HAP-1 (cell line): ENCODE data around the gene HLA-G.

Source experiments
- DNase-seq, 2 experiments: peaks; one replicate each; pipeline ENCODE4 v3.0.0-alpha.2; 2016 to 2020; ENCODE audit warnings: low spot score in 2 of 2
- H3K27me3 ChIP-seq: fragments of 250-450 bp; sonication (Bioruptor Pico); 2 replicates; pipeline ENCODE4 v1.5.1; 2020; ENCODE audit warnings: low read depth, mild to moderate bottlenecking, moderate library complexity
- H3K36me3 ChIP-seq: fragments of 250-450 bp; sonication (Bioruptor Pico); replicated peaks from 2 replicates; pipeline ENCODE4 v1.5.1; 2020; ENCODE audit warnings: mild to moderate bottlenecking
- H3K4me1 ChIP-seq: fragments of 250-450 bp; sonication (Bioruptor Pico); 2 replicates; pipeline ENCODE4 v1.5.1; 2020; ENCODE audit warnings: mild to moderate bottlenecking
- H3K4me3 ChIP-seq: fragments of 250-450 bp; sonication (Bioruptor Pico); 2 replicates; pipeline ENCODE4 v1.5.1; 2020; ENCODE audit warnings: mild to moderate bottlenecking, moderate library complexity
- H3K9me3 ChIP-seq: fragments of 250-450 bp; sonication (Bioruptor Pico); 2 replicates; pipeline ENCODE4 v1.5.1; 2020; ENCODE audit warnings: mild to moderate bottlenecking, moderate library complexity
- in situ Hi-C: fragments of 300-500 bp; cut with MboI; formaldehyde crosslinking; loops from 3 replicates; pipeline ENCODE4 v1.14.3; 2020; ENCODE audit warnings: low sequenced_read_pairs, inconsistent platforms, mixed read lengths

HLA-G gene

DNA sequence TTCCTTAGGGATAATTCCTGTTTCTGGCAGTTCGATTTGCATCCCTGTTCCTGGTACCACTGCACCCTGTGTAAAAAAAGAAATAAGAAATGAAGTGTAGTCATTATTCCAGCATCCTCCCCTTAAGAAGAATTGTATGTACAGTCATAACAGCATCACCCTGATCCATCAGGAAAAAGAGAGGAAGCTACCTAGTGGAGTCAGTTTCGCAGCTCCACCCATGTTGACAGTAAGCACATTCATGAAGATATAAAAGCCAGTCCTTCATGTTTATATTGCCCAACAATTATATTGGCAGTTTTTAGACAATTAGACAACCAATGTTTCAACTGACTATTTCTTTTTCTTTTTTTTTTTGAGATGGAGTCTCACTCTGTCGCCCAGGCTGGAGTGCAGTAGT, 21.2 kb upstream of the HLA-G start:
- in situ Hi-C loops = no loop called here
- DNase-seq = no peak
- Histone ChIP-seq H3K36me3 (no peaks in the 10 kb centered on the region), H3K4me3 (no peak overlapping the region), H3K4me1 (no peaks in the 10 kb centered on the region), H3K27me3 (0 out of 2 replicates have a peak, but pooled peaks cover 6% of the 10 kb centered on the region), H3K9me3 (no peaks in the 10 kb centered on the region)

DNA sequence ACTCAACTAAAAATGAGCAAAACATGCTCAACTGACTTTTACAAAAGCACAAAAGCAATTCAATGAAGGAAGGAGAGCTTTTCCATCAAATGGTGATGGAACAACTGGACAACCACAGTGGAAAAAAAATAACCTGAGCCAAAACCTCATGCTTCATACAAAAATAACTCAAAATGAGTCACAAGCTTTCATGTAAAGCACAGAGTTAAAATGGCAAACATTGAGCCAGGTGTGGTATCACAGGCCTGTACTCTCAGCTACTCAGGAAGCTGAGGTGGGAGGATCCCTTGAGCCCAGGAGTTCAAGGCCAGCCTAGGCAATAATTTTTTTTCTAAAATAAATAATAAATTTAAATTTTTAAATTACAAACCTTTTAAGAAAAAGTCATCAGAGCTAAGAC, 18.4 kb upstream of the HLA-G start:
- Histone ChIP-seq H3K9me3 (no peaks in the 10 kb centered on the region), H3K4me3 (no peak overlapping the region), H3K27me3 (0 out of 2 replicates have a peak, but pooled peaks cover 6% of the 10 kb centered on the region), H3K36me3 (no peaks in the 10 kb centered on the region), H3K4me1 (no peaks in the 10 kb centered on the region)
- in situ Hi-C loops = no loop called here
- DNase-seq = no peak

DNA sequence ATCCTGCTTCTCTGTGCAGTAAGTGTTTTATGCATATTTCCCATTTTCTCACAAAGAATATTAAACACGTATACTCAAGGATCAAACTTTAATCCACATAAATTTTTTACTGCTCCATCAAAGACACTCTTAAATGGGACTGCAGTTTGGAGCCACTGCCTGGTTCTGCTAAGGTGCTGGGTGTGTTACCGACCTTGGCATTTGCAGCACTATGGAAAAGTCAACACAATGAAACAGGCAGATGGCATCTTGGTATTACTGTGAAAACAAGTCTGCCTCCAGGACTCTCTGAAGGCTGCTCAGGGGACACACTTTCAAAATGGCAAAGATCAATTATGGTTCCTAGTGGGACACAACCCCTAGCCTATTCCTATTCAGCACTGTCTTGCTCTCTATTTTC, 17.3 kb upstream of the HLA-G start:
- H3K27me3 ChIP-seq = 0 out of 2 replicates have a peak, but pooled peaks cover 6% of the 10 kb centered on the region
- DNase-seq = no peak
- in situ Hi-C loops = no loop called here
- H3K9me3 ChIP-seq = no peaks in the 10 kb centered on the region
- H3K4me1 ChIP-seq = no peaks in the 10 kb centered on the region
- H3K4me3 ChIP-seq = no peak overlapping the region
- H3K36me3 ChIP-seq = no peaks in the 10 kb centered on the region

DNA sequence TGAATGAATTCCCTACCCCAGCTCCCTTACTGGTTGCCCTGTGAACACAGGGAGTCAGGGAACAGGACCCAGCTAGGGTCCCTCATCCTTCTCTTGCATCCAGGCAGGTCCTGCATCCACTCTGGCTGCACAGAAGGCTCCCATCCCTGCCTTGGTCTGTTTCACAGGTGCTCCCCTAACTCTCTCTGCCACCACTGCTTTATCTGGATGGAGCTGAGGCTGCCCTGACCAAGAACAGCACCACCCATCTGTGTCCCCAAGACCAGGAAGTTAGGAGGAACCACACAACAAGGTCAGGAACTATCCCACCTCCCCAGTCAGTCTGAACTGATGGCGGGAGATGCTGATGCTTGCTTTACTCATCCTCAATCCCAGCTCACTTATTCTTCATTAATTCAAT, 16.2 kb upstream of the HLA-G start:
- Histone ChIP-seq H3K27me3 (0 out of 2 replicates have a peak, but pooled peaks cover 6% of the 10 kb centered on the region), H3K4me1 (no peaks in the 10 kb centered on the region), H3K9me3 (no peaks in the 10 kb centered on the region), H3K36me3 (no peaks in the 10 kb centered on the region), H3K4me3 (no peak overlapping the region)
- no peak for DNase-seq
- in situ Hi-C loops = no loop called here

DNA sequence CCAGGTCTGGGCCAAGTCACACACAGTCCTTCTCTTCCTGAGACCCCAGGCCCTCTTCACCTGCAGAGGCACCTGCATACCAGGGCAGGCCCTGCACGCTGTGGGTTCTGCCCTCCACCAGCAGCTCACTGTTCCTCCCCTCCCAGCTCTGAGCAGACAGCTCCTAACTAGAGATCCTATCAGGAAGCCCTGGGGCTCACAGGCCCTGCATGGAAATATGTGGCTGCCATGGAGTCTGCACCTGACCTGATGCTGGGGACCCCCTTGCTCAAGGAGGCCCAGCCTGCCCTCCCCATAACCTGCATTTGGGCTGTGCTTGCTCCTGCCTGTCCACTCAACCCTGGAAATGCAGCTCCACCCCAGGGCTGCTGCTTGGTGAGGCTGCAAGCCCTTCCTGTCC, 14.6 kb upstream of the HLA-G start:
- H3K4me1 ChIP-seq = no peaks in the 10 kb centered on the region
- in situ Hi-C loops = no loop called here

DNA sequence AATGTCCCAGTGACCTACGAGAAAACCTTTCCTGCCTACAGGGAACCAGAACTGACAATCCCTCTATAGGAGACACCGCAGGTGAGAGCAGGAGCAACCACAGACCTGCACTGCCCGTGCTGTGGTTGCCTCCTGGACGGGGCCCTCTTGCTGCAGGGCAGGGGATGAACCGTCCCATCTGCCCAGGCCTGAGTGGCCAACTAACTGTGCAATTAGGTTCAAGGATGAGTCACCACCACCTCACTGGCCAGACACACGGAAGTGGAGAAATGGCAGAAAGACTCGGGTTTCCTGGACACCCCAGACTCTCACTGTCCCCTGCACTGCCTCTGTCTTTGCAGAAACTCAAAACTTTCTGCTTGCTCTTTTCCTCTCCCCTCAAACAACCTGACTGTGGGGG, 13.8 kb upstream of the HLA-G start:
- no peaks in the 10 kb centered on the region for H3K9me3 ChIP-seq
- H3K36me3 ChIP-seq = no peaks in the 10 kb centered on the region
- no peaks in the 10 kb centered on the region for H3K4me1 ChIP-seq
- no peak for DNase-seq
- in situ Hi-C loops = no loop called here
- H3K4me3 ChIP-seq = no peak overlapping the region
- H3K27me3 ChIP-seq = no peaks in the 10 kb centered on the region

More for the DNA sequence above, 14.6 kb upstream of the HLA-G start:
- no peak for DNase-seq
- no peaks in the 10 kb centered on the region for H3K9me3 ChIP-seq
- no peaks in the 10 kb centered on the region for H3K36me3 ChIP-seq
- H3K27me3 ChIP-seq = 0 out of 2 replicates have a peak, but pooled peaks cover 3% of the 10 kb centered on the region
- H3K4me3 ChIP-seq = no peak overlapping the region

DNA sequence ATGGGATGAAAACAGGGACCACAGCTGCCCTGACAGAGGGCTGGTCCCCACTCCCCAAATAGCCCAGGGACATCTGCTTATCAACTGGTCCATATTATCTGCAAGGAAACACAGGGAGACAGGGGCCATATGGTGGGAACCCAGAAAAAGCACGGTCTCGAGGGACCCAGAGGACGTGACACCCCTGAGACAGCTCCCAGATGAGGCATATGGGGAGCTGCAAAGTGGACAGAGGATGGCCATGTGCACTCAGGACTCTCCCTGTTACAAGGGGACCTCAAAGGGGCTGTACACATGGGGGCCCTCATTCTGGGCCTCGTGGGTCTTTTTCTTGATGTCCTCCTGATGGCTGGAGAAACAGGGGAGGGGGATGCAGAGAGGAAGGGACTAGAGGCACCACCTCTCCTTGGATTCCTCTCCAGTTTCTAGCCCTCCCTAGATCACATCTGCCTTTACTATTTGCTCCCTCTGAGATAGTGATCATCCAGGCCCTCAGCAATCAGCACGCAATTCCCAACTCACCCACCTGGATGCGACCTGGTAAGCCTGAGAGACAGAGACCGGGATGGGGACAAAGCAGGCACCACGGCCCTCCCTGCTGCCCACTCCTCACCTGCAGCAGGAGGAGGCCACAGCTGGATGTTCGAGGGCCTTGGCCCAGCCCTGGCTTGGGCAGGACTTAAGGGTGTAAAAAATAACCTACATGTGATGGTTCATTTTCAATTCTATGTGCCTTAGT, 13.1 kb upstream of the HLA-G start:
- no peak for DNase-seq
- H3K27me3 ChIP-seq = no peaks in the 10 kb centered on the region
- in situ Hi-C loops = no loop called here
- H3K4me3 ChIP-seq = no peak overlapping the region
- no peaks in the 10 kb centered on the region for H3K9me3 ChIP-seq
- H3K4me1 ChIP-seq = no peaks in the 10 kb centered on the region
- H3K36me3 ChIP-seq = no peaks in the 10 kb centered on the region

- H3K9me3 ChIP-seq = no peaks in the 10 kb centered on the region
- in situ Hi-C loops = no loop called here
- no peaks in the 10 kb centered on the region for H3K4me1 ChIP-seq
- H3K4me3 ChIP-seq = no peak overlapping the region
- H3K27me3 ChIP-seq = no peaks in the 10 kb centered on the region
- no peaks in the 10 kb centered on the region for H3K36me3 ChIP-seq
- DNase-seq = no peak
Measured at GRCh38 chr6:29815118-29815750, 12.4 kb upstream of the HLA-G start.

GRCh38 chr6:29816030-29816429, 11.6 kb upstream of the HLA-G start:
- no peaks in the 10 kb centered on the region for H3K27me3 ChIP-seq
- H3K9me3 ChIP-seq = no peaks in the 10 kb centered on the region
- H3K4me3 ChIP-seq = no peak overlapping the region
- no peaks in the 10 kb centered on the region for H3K4me1 ChIP-seq
- in situ Hi-C loops = no loop called here
- no peak for DNase-seq
- H3K36me3 ChIP-seq = no peaks in the 10 kb centered on the region

DNA sequence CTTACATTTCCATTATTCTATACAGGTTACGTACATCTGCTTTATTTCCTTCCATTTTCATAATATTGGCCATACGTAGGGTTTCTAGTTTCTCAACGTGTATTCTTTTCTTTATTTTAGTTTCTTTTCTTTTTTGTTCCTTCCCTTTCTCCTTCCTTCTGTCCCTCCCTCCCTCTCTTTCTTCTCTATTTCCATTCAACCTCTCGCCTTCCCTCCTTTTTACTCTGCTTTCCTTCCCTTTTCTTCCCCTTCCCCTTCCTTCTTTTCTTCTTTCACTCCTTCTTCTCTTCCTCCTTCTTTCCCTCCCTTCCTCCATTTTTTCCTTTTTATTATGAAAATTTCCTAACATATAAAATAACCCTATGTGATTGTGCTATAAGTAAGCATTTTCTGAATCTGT, 8.7 kb upstream of the HLA-G start:
- in situ Hi-C loops = no loop called here
- no peak overlapping the region for H3K4me3 ChIP-seq
- H3K4me1 ChIP-seq = no peaks in the 10 kb centered on the region
- H3K9me3 ChIP-seq = no peaks in the 10 kb centered on the region
- H3K27me3 ChIP-seq = 0 out of 2 replicates have a peak, but pooled peaks cover 2% of the 10 kb centered on the region
- DNase-seq = no peak
- no peaks in the 10 kb centered on the region for H3K36me3 ChIP-seq

DNA sequence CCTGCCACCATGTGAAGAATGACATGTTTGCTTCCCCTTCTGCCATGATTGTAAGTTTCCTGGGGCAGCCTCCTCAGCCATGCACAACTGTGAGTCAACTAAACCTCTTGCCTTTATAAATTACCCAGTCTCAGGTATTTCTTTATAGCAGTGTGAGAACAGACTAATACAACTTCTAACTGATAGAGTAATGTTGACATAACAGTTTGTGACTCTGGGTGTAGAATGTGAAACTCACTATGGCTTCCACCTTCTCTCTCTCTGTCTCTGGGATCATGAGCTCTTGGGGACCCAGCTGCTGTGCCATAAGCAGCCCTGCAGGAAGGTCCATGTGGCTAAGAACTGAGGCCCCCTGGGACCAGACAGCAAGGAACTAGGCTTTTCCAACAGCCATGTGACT, 3.5 kb upstream of the HLA-G start:
- no peak for DNase-seq
- H3K27me3 ChIP-seq = 0 out of 2 replicates have a peak, but pooled peaks cover 2% of the 10 kb centered on the region
- no peaks in the 10 kb centered on the region for H3K36me3 ChIP-seq
- H3K4me1 ChIP-seq = no peaks in the 10 kb centered on the region
- no peaks in the 10 kb centered on the region for H3K9me3 ChIP-seq
- no peak overlapping the region for H3K4me3 ChIP-seq
- in situ Hi-C loops = no loop called here

DNA sequence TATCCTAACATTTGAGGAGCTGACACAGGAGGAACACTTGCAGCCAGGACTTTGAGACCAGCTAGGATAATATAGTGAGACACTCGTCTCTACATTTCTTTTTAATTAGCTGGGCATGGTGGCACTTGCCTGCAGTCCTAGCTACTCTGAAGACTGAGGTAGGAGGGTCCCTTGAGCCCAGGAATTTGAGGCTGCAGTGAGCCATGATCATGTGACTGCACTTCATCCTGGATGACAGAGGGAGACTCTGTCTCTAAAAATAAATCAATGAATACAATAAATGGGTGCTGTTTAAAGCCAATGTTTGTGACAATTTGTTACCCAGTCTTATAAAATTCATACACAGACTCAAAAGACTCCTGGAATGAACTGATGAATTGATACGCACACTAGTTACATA, 1.8 kb upstream of the HLA-G start:
- Histone ChIP-seq H3K4me3 (no peak overlapping the region), H3K9me3 (no peaks in the 10 kb centered on the region), H3K36me3 (no peaks in the 10 kb centered on the region), H3K27me3 (0 out of 2 replicates have a peak, but pooled peaks cover 2% of the 10 kb centered on the region), H3K4me1 (no peaks in the 10 kb centered on the region)
- in situ Hi-C loops = no loop called here
- no peak for DNase-seq

DNA sequence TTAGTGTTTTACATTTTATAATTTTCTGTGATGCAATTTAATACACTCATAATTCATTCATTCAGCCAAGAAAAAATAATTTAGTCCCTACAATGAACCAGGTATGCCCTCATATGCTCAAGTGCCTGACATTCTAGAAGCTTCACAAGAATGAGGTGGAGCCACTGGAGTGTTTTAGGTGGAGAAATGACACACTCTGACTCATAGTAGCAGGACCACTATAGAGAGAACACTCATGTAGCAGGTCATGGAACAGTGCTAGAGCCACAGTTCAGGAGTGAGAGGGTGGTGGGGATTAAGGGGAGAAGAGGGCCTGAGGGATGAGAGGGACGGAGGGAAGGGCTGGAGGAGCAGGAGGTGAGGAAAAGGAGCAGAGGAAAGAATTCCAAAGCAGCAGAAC, 1.4 kb upstream of the HLA-G start:
- Histone ChIP-seq H3K4me3 (no peak overlapping the region), H3K27me3 (no peaks in the 10 kb centered on the region), H3K9me3 (no peaks in the 10 kb centered on the region), H3K4me1 (no peaks in the 10 kb centered on the region), H3K36me3 (no peaks in the 10 kb centered on the region)
- no peak for DNase-seq
- in situ Hi-C loops = no loop called here

DNA sequence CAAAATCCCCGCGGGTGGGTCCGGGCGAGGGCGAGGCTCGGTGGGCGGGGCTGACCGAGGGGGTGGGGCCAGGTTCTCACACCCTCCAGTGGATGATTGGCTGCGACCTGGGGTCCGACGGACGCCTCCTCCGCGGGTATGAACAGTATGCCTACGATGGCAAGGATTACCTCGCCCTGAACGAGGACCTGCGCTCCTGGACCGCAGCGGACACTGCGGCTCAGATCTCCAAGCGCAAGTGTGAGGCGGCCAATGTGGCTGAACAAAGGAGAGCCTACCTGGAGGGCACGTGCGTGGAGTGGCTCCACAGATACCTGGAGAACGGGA, 809 bp downstream of the HLA-G start:
- Histone ChIP-seq H3K9me3 (no peaks in the 10 kb centered on the region), H3K4me1 (no peaks in the 10 kb centered on the region), H3K36me3 (no peaks in the 10 kb centered on the region), H3K4me3 (no peak overlapping the region), H3K27me3 (no peaks in the 10 kb centered on the region)
- in situ Hi-C loops = no loop called here
- no peak for DNase-seq
